Measurements from ENCODE around the gene MAP3K14. TPM values are rescaled to one million over a fixed set of nuclear protein-coding genes. Genes with fewer than 3 reads are reported as not detected.

The MAP3K14 gene
- total and polyA plus RNA-seq, 7 donors, result 12.4 to 53.5 (median 24.6) TPM

DNA sequence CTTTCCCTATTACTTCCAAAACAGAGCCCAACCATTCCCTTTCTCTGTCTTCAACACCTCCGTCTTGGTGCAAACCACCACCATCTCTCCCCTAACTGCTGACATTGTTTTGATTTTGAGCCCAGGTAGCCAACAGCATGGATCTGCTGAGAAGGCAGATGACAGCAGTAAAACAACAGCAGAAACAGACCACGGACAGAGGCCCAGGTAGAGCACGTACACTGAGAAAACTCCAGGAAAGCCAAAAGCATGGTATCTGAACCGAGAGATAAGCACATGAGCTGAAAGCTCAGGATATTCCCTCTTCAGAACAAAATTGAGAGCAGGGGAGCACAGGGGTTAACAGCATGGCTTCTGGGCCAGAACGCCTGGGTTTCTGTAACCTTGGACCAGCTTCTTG is 18.9 kb upstream of the MAP3K14 start:
- 90 to 94% (median 94%) methylated on average over 5 of the region's 5 CpGs for WGBS, 3 donors
- no peak for ATAC-seq
- Histone ChIP-seq H3K9me3 (no peaks in the 10 kb centered on the region), H3K27ac (no peak overlapping the region), H3K36me3 (ENCODE audit: insufficient read depth in 1 of 2, low read depth in 1 of 2) (no peaks in the 10 kb centered on the region), H3K27me3 (ENCODE audit: insufficient read depth in 3 of 3, low read length in 2 of 3) (no peaks in the 10 kb centered on the region), H3K4me1 (no peaks in the 10 kb centered on the region), H3K4me3 (no peak overlapping the region)
- intact Hi-C loops (cut with DNase I), result no loop called here
- no peak for DNase-seq
- TF ChIP-seq, protein P1, sequence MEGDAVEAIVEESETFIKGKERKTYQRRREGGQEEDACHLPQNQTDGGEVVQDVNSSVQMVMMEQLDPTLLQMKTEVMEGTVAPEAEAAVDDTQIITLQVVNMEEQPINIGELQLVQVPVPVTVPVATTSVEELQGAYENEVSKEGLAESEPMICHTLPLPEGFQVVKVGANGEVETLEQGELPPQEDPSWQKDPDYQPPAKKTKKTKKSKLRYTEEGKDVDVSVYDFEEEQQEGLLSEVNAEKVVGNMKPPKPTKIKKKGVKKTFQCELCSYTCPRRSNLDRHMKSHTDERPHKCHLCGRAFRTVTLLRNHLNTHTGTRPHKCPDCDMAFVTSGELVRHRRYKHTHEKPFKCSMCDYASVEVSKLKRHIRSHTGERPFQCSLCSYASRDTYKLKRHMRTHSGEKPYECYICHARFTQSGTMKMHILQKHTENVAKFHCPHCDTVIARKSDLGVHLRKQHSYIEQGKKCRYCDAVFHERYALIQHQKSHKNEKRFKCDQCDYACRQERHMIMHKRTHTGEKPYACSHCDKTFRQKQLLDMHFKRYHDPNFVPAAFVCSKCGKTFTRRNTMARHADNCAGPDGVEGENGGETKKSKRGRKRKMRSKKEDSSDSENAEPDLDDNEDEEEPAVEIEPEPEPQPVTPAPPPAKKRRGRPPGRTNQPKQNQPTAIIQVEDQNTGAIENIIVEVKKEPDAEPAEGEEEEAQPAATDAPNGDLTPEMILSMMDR (IDR thresholded peaks at IDR 0.05), result no peak

DNA sequence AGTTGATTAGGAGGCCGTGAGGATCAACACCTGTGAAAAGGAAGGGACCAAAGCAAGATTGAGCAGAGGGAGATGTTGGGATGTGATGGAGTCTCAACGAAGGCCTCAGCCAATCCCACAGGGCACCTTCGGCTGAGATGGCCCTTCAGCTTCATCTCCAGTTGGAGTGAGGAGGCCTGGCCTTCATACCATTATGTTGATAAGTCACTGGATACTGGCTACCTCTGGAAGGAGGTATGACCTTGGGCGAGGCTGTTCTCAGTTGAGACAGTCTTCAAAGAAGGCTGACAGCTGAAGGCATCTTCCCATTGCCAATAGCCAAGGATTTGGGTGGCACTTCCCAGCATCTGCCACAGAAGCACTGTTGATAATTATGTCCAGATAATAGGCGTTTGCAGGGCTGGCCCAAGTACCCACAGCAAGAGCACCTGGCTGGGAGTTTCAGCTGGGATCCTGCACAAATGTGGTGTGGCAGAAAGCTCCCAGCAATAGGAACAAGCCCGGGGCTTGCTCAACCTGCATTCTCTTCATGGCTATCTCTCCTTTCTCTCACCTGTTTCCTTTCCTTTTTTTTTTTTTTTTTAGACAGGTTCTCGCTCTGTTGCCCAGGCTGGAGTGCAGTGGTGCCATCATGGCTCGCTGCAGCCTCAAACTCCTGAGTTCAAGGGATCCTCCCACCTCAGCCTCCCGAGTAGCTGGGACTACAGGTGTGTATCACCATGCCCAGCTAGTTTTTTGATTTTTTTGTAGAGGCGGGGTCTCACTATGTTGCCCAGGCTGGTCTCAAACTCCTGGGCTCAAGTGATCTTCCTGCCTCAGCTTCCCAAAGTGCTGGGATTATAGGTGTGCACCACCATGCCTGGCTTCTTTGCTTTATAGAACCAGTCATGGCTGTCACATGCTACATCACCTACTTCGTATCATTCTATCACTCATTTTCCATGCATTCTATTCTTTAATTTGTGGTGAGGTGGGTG is 18.2 kb upstream of the MAP3K14 start:
- 85 to 90% (median 87%) methylated on average over 11 of the region's 11 CpGs for WGBS, 3 donors

DNA sequence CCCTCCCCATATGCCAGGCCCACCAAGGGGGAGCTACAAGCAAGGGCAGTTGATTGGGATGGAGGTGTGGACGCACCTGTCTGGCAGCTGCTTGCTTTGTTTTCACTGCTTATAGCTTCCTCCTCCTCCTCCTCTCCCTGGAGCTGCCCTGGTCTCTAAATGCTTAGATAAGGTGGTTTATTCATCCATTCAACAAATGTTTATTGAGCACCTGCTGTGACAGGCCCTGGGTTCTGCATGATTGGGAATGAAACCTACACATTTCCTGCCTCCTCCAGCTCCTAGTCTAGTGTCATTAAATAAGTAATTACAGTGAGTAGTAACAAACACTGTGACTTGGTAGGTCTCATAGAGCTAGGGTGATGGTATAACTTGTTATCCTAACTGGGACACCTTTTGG is 17.4 kb upstream of the MAP3K14 start:
- peaks cover 3% of the 10 kb centered on the region for H3K4me1 ChIP-seq
- H3K27ac ChIP-seq, result no peak overlapping the region
- intact Hi-C loops (cut with DNase I), result no loop called here
- TF ChIP-seq, protein P1 (IDR thresholded peaks at IDR 0.05), result no peak
- no peaks in the 10 kb centered on the region for H3K9me3 ChIP-seq
- DNase-seq (no peak), ATAC-seq (no peak)
- no peaks in the 10 kb centered on the region for H3K27me3 ChIP-seq (ENCODE audit: insufficient read depth in 3 of 3, low read length in 2 of 3)
- no peaks in the 10 kb centered on the region for H3K36me3 ChIP-seq (ENCODE audit: insufficient read depth in 1 of 2, low read depth in 1 of 2)
- 94 to 100% (median 97%) methylated on average over 1 of the region's 1 CpG for WGBS, 3 donors
- no peak overlapping the region for H3K4me3 ChIP-seq

More for the DNA sequence above, 18.2 kb upstream of the MAP3K14 start:
- Histone ChIP-seq H3K9me3 (no peaks in the 10 kb centered on the region), H3K4me3 (no peak overlapping the region), H3K4me1 (no peaks in the 10 kb centered on the region), H3K27ac (no peak overlapping the region), H3K27me3 (ENCODE audit: insufficient read depth in 3 of 3, low read length in 2 of 3) (no peaks in the 10 kb centered on the region), H3K36me3 (ENCODE audit: insufficient read depth in 1 of 2, low read depth in 1 of 2) (no peaks in the 10 kb centered on the region)
- TF ChIP-seq, protein P1 (IDR thresholded peaks at IDR 0.05), result no peak
- intact Hi-C loops (cut with DNase I), result no loop called here
- DNase-seq, result no peak
- no peak for ATAC-seq

DNA sequence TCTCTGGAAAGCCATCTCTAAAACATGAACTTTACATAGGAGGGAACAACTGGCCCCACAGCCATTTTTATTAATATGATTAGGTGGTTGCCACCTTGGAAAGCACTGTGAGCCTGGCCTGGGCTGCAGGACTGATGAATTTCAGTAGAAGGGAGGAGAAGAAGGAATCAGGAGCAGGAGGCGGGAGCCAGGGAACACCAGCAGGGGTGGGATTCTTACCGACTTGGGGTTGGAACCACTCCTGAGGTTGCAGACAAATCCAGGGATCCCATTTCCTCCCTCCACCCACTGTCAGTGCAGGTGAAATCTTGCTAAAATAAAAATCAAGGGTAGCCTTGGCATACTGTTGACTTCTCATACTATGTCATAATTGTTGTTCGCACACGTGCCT is 16.9 kb upstream of the MAP3K14 start:
- H3K4me1 ChIP-seq, result peaks cover 3% of the 10 kb centered on the region
- DNase-seq (no peak), ATAC-seq (no peak)
- no peaks in the 10 kb centered on the region for H3K9me3 ChIP-seq
- 86 to 91% (median 88%) methylated on average over 4 of the region's 4 CpGs for WGBS, 3 donors
- intact Hi-C loops (cut with DNase I), result no loop called here
- H3K36me3 ChIP-seq (ENCODE audit: insufficient read depth in 1 of 2, low read depth in 1 of 2), result no peaks in the 10 kb centered on the region
- TF ChIP-seq, protein P1 (IDR thresholded peaks at IDR 0.05), result no peak
- no peak overlapping the region for H3K27ac ChIP-seq
- H3K4me3 ChIP-seq, result no peak overlapping the region
- no peaks in the 10 kb centered on the region for H3K27me3 ChIP-seq (ENCODE audit: insufficient read depth in 3 of 3, low read length in 2 of 3)
